ENCODE data around the gene CELF4. TPM values are rescaled to one million over a fixed set of nuclear protein-coding genes. Genes with fewer than 3 reads are reported as not detected.

CELF4 gene
- polyA plus RNA-seq, 2 donors, result 0.02 to 0.06 TPM

- Histone ChIP-seq H3K27ac (ENCODE audit: low read depth in 2 of 2, low read length in 1 of 2) (no peak overlapping the region), H3K4me3 (ENCODE audit: low read depth in 1 of 2, low read length in 2 of 2) (no peak overlapping the region), H3K9me3 (ENCODE audit: control insufficient read depth in 2 of 2, insufficient read depth in 1 of 2, low read depth in 1 of 2, low read length in 1 of 2) (peaks cover 11 to 15% of the 10 kb centered on the region in 2 donors), H3K36me3 (ENCODE audit: control insufficient read depth in 2 of 2, insufficient read depth in 2 of 2, low read length in 1 of 2) (no peaks in the 10 kb centered on the region), H3K4me1 (ENCODE audit: control insufficient read depth in 2 of 2, insufficient read depth in 2 of 2, low read length in 1 of 2) (peaks cover 4 to 6% of the 10 kb centered on the region in 2 donors), H3K27me3 (ENCODE audit: control insufficient read depth in 1 of 2, insufficient read depth in 2 of 2, low read length in 2 of 2) (no peaks in the 10 kb centered on the region)
- 80 to 84% methylated on average over 4 of the region's 4 CpGs for WGBS, 2 donors
These were observed 174.4 kb downstream of the CELF4 start for GRCh38 chr18:37391156-37391555.

- Histone ChIP-seq H3K4me3 (ENCODE audit: low read depth in 1 of 2, low read length in 2 of 2) (no peak overlapping the region), H3K9me3 (ENCODE audit: control insufficient read depth in 2 of 2, insufficient read depth in 1 of 2, low read depth in 1 of 2, low read length in 1 of 2) (peaks cover 11 to 15% of the 10 kb centered on the region in 2 donors), H3K27ac (ENCODE audit: low read depth in 2 of 2, low read length in 1 of 2) (no peak overlapping the region), H3K4me1 (ENCODE audit: control insufficient read depth in 2 of 2, insufficient read depth in 2 of 2, low read length in 1 of 2) (peaks cover 4 to 6% of the 10 kb centered on the region in 2 donors), H3K27me3 (ENCODE audit: control insufficient read depth in 1 of 2, insufficient read depth in 2 of 2, low read length in 2 of 2) (no peaks in the 10 kb centered on the region), H3K36me3 (ENCODE audit: control insufficient read depth in 2 of 2, insufficient read depth in 2 of 2, low read length in 1 of 2) (no peaks in the 10 kb centered on the region)
- 75 to 81% methylated on average over 9 to 11 of the region's 11 CpGs for WGBS, 2 donors
These were observed 174.9 kb downstream of the CELF4 start for GRCh38 chr18:37390687-37391086.

- H3K27me3 ChIP-seq (ENCODE audit: control insufficient read depth in 1 of 2, insufficient read depth in 2 of 2, low read length in 2 of 2), result no peaks in the 10 kb centered on the region
- peaks cover 4 to 6% of the 10 kb centered on the region in 2 donors for H3K4me1 ChIP-seq (ENCODE audit: control insufficient read depth in 2 of 2, insufficient read depth in 2 of 2, low read length in 1 of 2)
- no peaks in the 10 kb centered on the region for H3K36me3 ChIP-seq (ENCODE audit: control insufficient read depth in 2 of 2, insufficient read depth in 2 of 2, low read length in 1 of 2)
- no peak overlapping the region for H3K27ac ChIP-seq (ENCODE audit: low read depth in 2 of 2, low read length in 1 of 2)
- WGBS, 2 donors, result 89 to 93% methylated on average over 19 of the region's 19 CpGs
- no peak overlapping the region for H3K4me3 ChIP-seq (ENCODE audit: low read depth in 1 of 2, low read length in 2 of 2)
- peaks cover 11 to 15% of the 10 kb centered on the region in 2 donors for H3K9me3 ChIP-seq (ENCODE audit: control insufficient read depth in 2 of 2, insufficient read depth in 1 of 2, low read depth in 1 of 2, low read length in 1 of 2)
These were observed 175.8 kb downstream of the CELF4 start for GRCh38 chr18:37389684-37390368.

GRCh38 chr18:37389041-37389440 is 176.6 kb downstream of the CELF4 start:
- Histone ChIP-seq H3K9me3 (ENCODE audit: control insufficient read depth in 2 of 2, insufficient read depth in 1 of 2, low read depth in 1 of 2, low read length in 1 of 2) (peaks cover 11 to 15% of the 10 kb centered on the region in 2 donors), H3K4me1 (ENCODE audit: control insufficient read depth in 2 of 2, insufficient read depth in 2 of 2, low read length in 1 of 2) (peaks cover 2 to 3% of the 10 kb centered on the region in 2 donors), H3K27ac (ENCODE audit: low read depth in 2 of 2, low read length in 1 of 2) (no peak overlapping the region), H3K4me3 (ENCODE audit: low read depth in 1 of 2, low read length in 2 of 2) (no peak overlapping the region), H3K36me3 (ENCODE audit: control insufficient read depth in 2 of 2, insufficient read depth in 2 of 2, low read length in 1 of 2) (no peaks in the 10 kb centered on the region), H3K27me3 (ENCODE audit: control insufficient read depth in 1 of 2, insufficient read depth in 2 of 2, low read length in 2 of 2) (no peaks in the 10 kb centered on the region)
- 66 to 92% methylated on average over 5 of the region's 5 CpGs for WGBS, 2 donors

- Histone ChIP-seq H3K27me3 (ENCODE audit: control insufficient read depth in 1 of 2, insufficient read depth in 2 of 2, low read length in 2 of 2) (no peaks in the 10 kb centered on the region), H3K27ac (ENCODE audit: low read depth in 2 of 2, low read length in 1 of 2) (no peak overlapping the region), H3K9me3 (ENCODE audit: control insufficient read depth in 2 of 2, insufficient read depth in 1 of 2, low read depth in 1 of 2, low read length in 1 of 2) (peaks cover 11 to 15% of the 10 kb centered on the region in 2 donors), H3K36me3 (ENCODE audit: control insufficient read depth in 2 of 2, insufficient read depth in 2 of 2, low read length in 1 of 2) (no peaks in the 10 kb centered on the region), H3K4me1 (ENCODE audit: control insufficient read depth in 2 of 2, insufficient read depth in 2 of 2, low read length in 1 of 2) (no peaks in the 10 kb centered on the region), H3K4me3 (ENCODE audit: low read depth in 1 of 2, low read length in 2 of 2) (no peak overlapping the region)
- 64 to 88% methylated on average over 5 of the region's 5 CpGs for WGBS, 2 donors
These were observed 177.2 kb downstream of the CELF4 start for GRCh38 chr18:37388413-37388812.

GRCh38 chr18:37385846-37386778 is 179.5 kb downstream of the CELF4 start:
- Histone ChIP-seq H3K4me1 (ENCODE audit: control insufficient read depth in 2 of 2, insufficient read depth in 2 of 2, low read length in 1 of 2) (peaks cover 0 to 4% of the 10 kb centered on the region in 2 donors), H3K36me3 (ENCODE audit: control insufficient read depth in 2 of 2, insufficient read depth in 2 of 2, low read length in 1 of 2) (no peaks in the 10 kb centered on the region), H3K9me3 (ENCODE audit: control insufficient read depth in 2 of 2, insufficient read depth in 1 of 2, low read depth in 1 of 2, low read length in 1 of 2) (peaks cover 11 to 15% of the 10 kb centered on the region in 2 donors), H3K27me3 (ENCODE audit: control insufficient read depth in 1 of 2, insufficient read depth in 2 of 2, low read length in 2 of 2) (no peaks in the 10 kb centered on the region), H3K4me3 (ENCODE audit: low read depth in 1 of 2, low read length in 2 of 2) (no peak overlapping the region), H3K27ac (ENCODE audit: low read depth in 2 of 2, low read length in 1 of 2) (no peak overlapping the region)
- 86 to 89% methylated on average over 9 of the region's 9 CpGs for WGBS, 2 donors

GRCh38 chr18:37383846-37384595 is 181.6 kb downstream of the CELF4 start:
- Histone ChIP-seq H3K4me3 (ENCODE audit: low read depth in 1 of 2, low read length in 2 of 2) (no peak overlapping the region), H3K27me3 (ENCODE audit: control insufficient read depth in 1 of 2, insufficient read depth in 2 of 2, low read length in 2 of 2) (no peaks in the 10 kb centered on the region), H3K9me3 (ENCODE audit: control insufficient read depth in 2 of 2, insufficient read depth in 1 of 2, low read depth in 1 of 2, low read length in 1 of 2) (peaks cover under 1 to 5% of the 10 kb centered on the region in 2 donors), H3K27ac (ENCODE audit: low read depth in 2 of 2, low read length in 1 of 2) (no peak overlapping the region), H3K4me1 (ENCODE audit: control insufficient read depth in 2 of 2, insufficient read depth in 2 of 2, low read length in 1 of 2) (peaks cover 0 to 4% of the 10 kb centered on the region in 2 donors), H3K36me3 (ENCODE audit: control insufficient read depth in 2 of 2, insufficient read depth in 2 of 2, low read length in 1 of 2) (no peaks in the 10 kb centered on the region)
- WGBS, 2 donors, result 58 to 64% methylated on average over 17 of the region's 17 CpGs

GRCh38 chr18:37383036-37383785 is 182.4 kb downstream of the CELF4 start:
- Histone ChIP-seq H3K4me1 (ENCODE audit: control insufficient read depth in 2 of 2, insufficient read depth in 2 of 2, low read length in 1 of 2) (peaks cover 0 to 4% of the 10 kb centered on the region in 2 donors), H3K9me3 (ENCODE audit: control insufficient read depth in 2 of 2, insufficient read depth in 1 of 2, low read depth in 1 of 2, low read length in 1 of 2) (no peaks in the 10 kb centered on the region), H3K36me3 (ENCODE audit: control insufficient read depth in 2 of 2, insufficient read depth in 2 of 2, low read length in 1 of 2) (no peaks in the 10 kb centered on the region), H3K27me3 (ENCODE audit: control insufficient read depth in 1 of 2, insufficient read depth in 2 of 2, low read length in 2 of 2) (no peaks in the 10 kb centered on the region), H3K4me3 (ENCODE audit: low read depth in 1 of 2, low read length in 2 of 2) (no peak overlapping the region), H3K27ac (ENCODE audit: low read depth in 2 of 2, low read length in 1 of 2) (no peak overlapping the region)
- 49% methylated on average over 8 of the region's 8 CpGs for WGBS, 2 donors

GRCh38 chr18:37381554-37381953 is 184.0 kb downstream of the CELF4 start:
- Histone ChIP-seq H3K27ac (ENCODE audit: low read depth in 2 of 2, low read length in 1 of 2) (no peak overlapping the region), H3K36me3 (ENCODE audit: control insufficient read depth in 2 of 2, insufficient read depth in 2 of 2, low read length in 1 of 2) (no peaks in the 10 kb centered on the region), H3K9me3 (ENCODE audit: control insufficient read depth in 2 of 2, insufficient read depth in 1 of 2, low read depth in 1 of 2, low read length in 1 of 2) (no peaks in the 10 kb centered on the region), H3K4me3 (ENCODE audit: low read depth in 1 of 2, low read length in 2 of 2) (no peak overlapping the region), H3K27me3 (ENCODE audit: control insufficient read depth in 1 of 2, insufficient read depth in 2 of 2, low read length in 2 of 2) (no peaks in the 10 kb centered on the region), H3K4me1 (ENCODE audit: control insufficient read depth in 2 of 2, insufficient read depth in 2 of 2, low read length in 1 of 2) (peaks cover 0 to 4% of the 10 kb centered on the region in 2 donors)
- WGBS, 2 donors, result 79 to 82% methylated on average over 2 of the region's 2 CpGs

All from esophagus (tissue), 2 donors.